IPS DF 19.7 (cell line): ENCODE data around the gene RNF141.

Experiments
- DNase-seq: peaks from one replicate; pipeline ENCODE4 v3.0.0-alpha.2; 2013; ENCODE audit warnings: low read depth, low spot score

Gene RNF141

GRCh38 chr11:10483174-10483573, 57.8 kb downstream of the RNF141 start:
- DNase-seq = no peak

GRCh38 chr11:10481560-10482349, 59.2 kb downstream of the RNF141 start:
- DNase-seq = no peak

- DNase-seq = no peak
Observed at GRCh38 chr11:10480760-10481159, 60.2 kb downstream of the RNF141 start.

GRCh38 chr11:10480026-10480425, 61.0 kb downstream of the RNF141 start:
- DNase-seq = no peak

GRCh38 chr11:10478574-10479550, 62.1 kb downstream of the RNF141 start:
- no peak for DNase-seq

- no peak for DNase-seq
Observed at GRCh38 chr11:10478066-10478465, 62.9 kb downstream of the RNF141 start.

- no peak for DNase-seq
Observed at GRCh38 chr11:10477690-10478046, 63.3 kb downstream of the RNF141 start.

GRCh38 chr11:10476927-10477689, 63.9 kb downstream of the RNF141 start:
- DNase-seq = no peak

- DNase-seq = no peak
Observed at GRCh38 chr11:10476342-10476741, 64.6 kb downstream of the RNF141 start.

- no peak for DNase-seq
Observed at GRCh38 chr11:10474551-10474950, 66.4 kb downstream of the RNF141 start.

- DNase-seq = no peak
Observed at GRCh38 chr11:10473371-10473770, 67.6 kb downstream of the RNF141 start.

- no peak for DNase-seq
Observed at GRCh38 chr11:10462746-10463300, 78.2 kb downstream of the RNF141 start.
